Measurements from ENCODE around the gene ATP5PB. TPM values are rescaled to one million over a fixed set of nuclear protein-coding genes. Genes with fewer than 3 reads are reported as not detected.
A peak's percentile ranks its signal among the peaks of the same experiment; 100 is the strongest.

ATP5PB gene
- total RNA-seq, 2 experiments from 2014 or later = 47.3 to 51.5 TPM

GRCh38 chr1:111452581-111452980, 3.3 kb downstream of the ATP5PB start:
- peak overlapping the region; percentile 2 for H3K4me3 Mint-ChIP-seq
- peaks cover 91% of the 10 kb centered on the region for H3K36me3 Mint-ChIP-seq (ENCODE audit: low read depth)
- no peaks in the 10 kb centered on the region for H3K27me3 Mint-ChIP-seq
- H3K9me3 Mint-ChIP-seq = no peaks in the 10 kb centered on the region
- DNase-seq (no peak), ATAC-seq (ENCODE audit: poor library complexity) (no peak)
- peaks cover 45% of the 10 kb centered on the region for H3K4me1 ChIP-seq (ENCODE audit: insufficient read depth, low read length)
- ChIA-PET CTCF (interaction anchor here (1.2 kb wide), 1 partner anchor 231 kb away, joined by 3 read pairs; no protein-coding TSS in a partner anchor), POLR2A (interaction anchor here (1.4 to 2.1 kb wide), 2 partner anchors 24 to 55 kb away, joined by 4 to 6 read pairs; no protein-coding TSS in a partner anchor)
- no peak overlapping the region for H3K27ac ChIP-seq (ENCODE audit: low read depth in 1 of 2, low read length in 2 of 2)
- H3K4me1 Mint-ChIP-seq (ENCODE audit: low read depth) = peaks cover 81% of the 10 kb centered on the region
- no peaks in the 10 kb centered on the region for H3K9me3 ChIP-seq (ENCODE audit: control insufficient read depth in 1 of 2, insufficient read depth in 1 of 2, low read length in 2 of 2)
- intact Hi-C loops (cut with DNase I, micrococcal nuclease) = no loop called here
- H3K4me3 ChIP-seq (ENCODE audit: low read length) = no peak overlapping the region
- H3K27ac Mint-ChIP-seq = no peak overlapping the region
- H3K27me3 ChIP-seq (ENCODE audit: control insufficient read depth in 1 of 2, insufficient read depth in 2 of 2, low read length in 2 of 2) = no peaks in the 10 kb centered on the region
- TF ChIP-seq CTCF (IDR thresholded peaks at IDR 0.05) = no peak
- peaks cover 66% of the 10 kb centered on the region for H3K36me3 ChIP-seq (ENCODE audit: insufficient read depth, low read length)

- H3K4me1 Mint-ChIP-seq (ENCODE audit: low read depth) = peaks cover 72% of the 10 kb centered on the region
- POLR2A ChIA-PET = interaction anchor here (1.0 to 2.1 kb wide), 3 partner anchors 17 to 54 kb away, joined by 3 to 6 read pairs (median 4); no protein-coding TSS in a partner anchor
Observed at GRCh38 chr1:111453706-111454105, 4.4 kb downstream of the ATP5PB start.

GRCh38 chr1:111454859-111455641, 5.8 kb downstream of the ATP5PB start:
- Mint-ChIP-seq H3K27me3 (no peaks in the 10 kb centered on the region), H3K9me3 (no peaks in the 10 kb centered on the region), H3K27ac (peak overlapping the region; percentile 5), H3K36me3 (ENCODE audit: low read depth) (peaks cover 93% of the 10 kb centered on the region), H3K4me1 (ENCODE audit: low read depth) (peaks cover 60% of the 10 kb centered on the region), H3K4me3 (peak overlapping the region; percentile 31)
- ATAC-seq (ENCODE audit: poor library complexity) (no peak), DNase-seq (no peak)
- H3K4me1 ChIP-seq (ENCODE audit: insufficient read depth, low read length) = peaks cover 37% of the 10 kb centered on the region
- no peaks in the 10 kb centered on the region for H3K27me3 ChIP-seq (ENCODE audit: control insufficient read depth in 1 of 2, insufficient read depth in 2 of 2, low read length in 2 of 2)
- CTCF ChIA-PET = interaction anchor here (0.5 kb wide), 1 partner anchor 302 kb away, joined by 3 read pairs; no protein-coding TSS in a partner anchor
- TF ChIP-seq CTCF (IDR thresholded peaks at IDR 0.05) = no peak
- intact Hi-C loops (cut with DNase I, micrococcal nuclease) = no loop called here
- peaks cover 91% of the 10 kb centered on the region for H3K36me3 ChIP-seq (ENCODE audit: insufficient read depth, low read length)
- POLR2A ChIA-PET = no interaction called here
- no peaks in the 10 kb centered on the region for H3K9me3 ChIP-seq (ENCODE audit: control insufficient read depth in 1 of 2, insufficient read depth in 1 of 2, low read length in 2 of 2)
- H3K27ac ChIP-seq (ENCODE audit: low read depth in 1 of 2, low read length in 2 of 2) = no peak overlapping the region
- no peak overlapping the region for H3K4me3 ChIP-seq (ENCODE audit: low read length)

More at GRCh38 chr1:111453706-111454105, 4.4 kb downstream of the ATP5PB start:
- Mint-ChIP-seq H3K36me3 (ENCODE audit: low read depth) (peaks cover 91% of the 10 kb centered on the region), H3K4me3 (peak overlapping the region; percentile 39), H3K9me3 (no peaks in the 10 kb centered on the region), H3K27ac (peak overlapping the region; percentile 27), H3K27me3 (no peaks in the 10 kb centered on the region)
- intact Hi-C loops (cut with DNase I, micrococcal nuclease) = no loop called here
- DNase-seq = no peak
- no peaks in the 10 kb centered on the region for H3K27me3 ChIP-seq (ENCODE audit: control insufficient read depth in 1 of 2, insufficient read depth in 2 of 2, low read length in 2 of 2)
- CTCF ChIA-PET = interaction anchor here (1.2 kb wide), 1 partner anchor 232 kb away, joined by 3 read pairs; no protein-coding TSS in a partner anchor
- H3K9me3 ChIP-seq (ENCODE audit: control insufficient read depth in 1 of 2, insufficient read depth in 1 of 2, low read length in 2 of 2) = no peaks in the 10 kb centered on the region
- no peak for TF ChIP-seq CTCF (IDR thresholded peaks at IDR 0.05)
- no peak for ATAC-seq (ENCODE audit: poor library complexity)
- H3K27ac ChIP-seq (ENCODE audit: low read depth in 1 of 2, low read length in 2 of 2) = no peak overlapping the region
- H3K4me1 ChIP-seq (ENCODE audit: insufficient read depth, low read length) = peaks cover 39% of the 10 kb centered on the region
- H3K4me3 ChIP-seq (ENCODE audit: low read length) = no peak overlapping the region
- H3K36me3 ChIP-seq (ENCODE audit: insufficient read depth, low read length) = peaks cover 77% of the 10 kb centered on the region

All from CD4-positive, alpha-beta T cell (primary cell).